Effector memory CD4-positive, alpha-beta T cell (primary cell): ENCODE measurements around the gene KIAA0930.

Experiments used
- DNase-seq, 3 donors: peaks; one replicate each; pipeline ENCODE4 v3.0.0-alpha.2; 2020
- H3K27ac ChIP-seq: 2 replicates; pipeline ENCODE4 v1.7.0; 2013; ENCODE audit warnings: mild to moderate bottlenecking, low read length, moderate library complexity; ENCODE audit not compliant: insufficient read depth, poor library complexity, severe bottlenecking
- H3K27me3 ChIP-seq: replicated peaks from 2 replicates; pipeline ENCODE4 v1.7.0; 2013; ENCODE audit warnings: mild to moderate bottlenecking, low read length; ENCODE audit not compliant: insufficient read depth, control insufficient read depth, poor library complexity, severe bottlenecking
- H3K36me3 ChIP-seq: 2 replicates; pipeline ENCODE4 v1.7.0; 2013; ENCODE audit warnings: mild to moderate bottlenecking, low read length, moderate library complexity; ENCODE audit not compliant: control insufficient read depth, insufficient read depth
- H3K4me1 ChIP-seq: 2 replicates; pipeline ENCODE4 v1.7.0; 2013; ENCODE audit warnings: low read length, mild to moderate bottlenecking; ENCODE audit not compliant: control insufficient read depth, insufficient read depth, poor library complexity, severe bottlenecking
- H3K4me3 ChIP-seq: 2 replicates; pipeline ENCODE4 v1.7.0; 2013; ENCODE audit warnings: low read length, low read depth, mild to moderate bottlenecking; ENCODE audit not compliant: insufficient read depth, poor library complexity, severe bottlenecking
- H3K9me3 ChIP-seq: 2 replicates; pipeline ENCODE4 v1.7.0; 2013; ENCODE audit warnings: mild to moderate bottlenecking, low read length, moderate library complexity; ENCODE audit not compliant: control insufficient read depth

Gene KIAA0930

DNA sequence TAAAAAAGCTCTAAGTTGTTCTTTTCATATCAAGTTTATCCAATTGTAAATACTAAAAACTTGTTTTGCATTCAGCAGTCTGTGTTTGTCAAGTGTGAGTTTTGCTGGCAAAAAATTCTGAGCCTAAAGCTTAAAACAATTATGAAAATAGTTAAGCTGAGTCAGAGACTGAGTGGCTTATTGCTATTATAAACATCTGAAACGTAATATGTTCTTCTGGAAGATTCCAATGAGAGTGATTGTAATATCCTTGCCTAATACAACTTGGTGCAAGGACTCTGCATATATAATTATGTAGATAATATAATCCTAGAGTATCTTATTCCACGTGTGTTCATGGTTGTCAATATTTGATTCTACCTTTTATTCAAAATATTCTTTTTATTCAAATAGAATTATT is 91.0 kb downstream of the KIAA0930 start:
- no peaks in the 10 kb centered on the region for H3K27me3 ChIP-seq
- no peaks in the 10 kb centered on the region for H3K36me3 ChIP-seq
- no peak for DNase-seq
- no peak overlapping the region for H3K4me3 ChIP-seq
- no peak overlapping the region for H3K27ac ChIP-seq
- no peaks in the 10 kb centered on the region for H3K9me3 ChIP-seq
- no peaks in the 10 kb centered on the region for H3K4me1 ChIP-seq

- Histone ChIP-seq H3K9me3 (no peaks in the 10 kb centered on the region), H3K27ac (no peak overlapping the region), H3K4me3 (no peak overlapping the region), H3K27me3 (no peaks in the 10 kb centered on the region), H3K36me3 (no peaks in the 10 kb centered on the region), H3K4me1 (no peaks in the 10 kb centered on the region)
- no peak for DNase-seq
These were observed 95.8 kb downstream of the KIAA0930 start for GRCh38 chr22:45144916-45145315.

GRCh38 chr22:45142376-45142775 is 98.3 kb downstream of the KIAA0930 start:
- Histone ChIP-seq H3K27me3 (no peaks in the 10 kb centered on the region), H3K9me3 (no peaks in the 10 kb centered on the region), H3K36me3 (no peaks in the 10 kb centered on the region), H3K4me3 (no peak overlapping the region), H3K4me1 (no peaks in the 10 kb centered on the region), H3K27ac (no peak overlapping the region)
- no peak for DNase-seq
